HK-2 (cell line): Measurements from ENCODE around the gene PRDM16.

Experiments
- DNase-seq: peaks from one replicate; pipeline ENCODE4 v3.0.0-alpha.2; 2018; ENCODE audit not compliant: unreplicated experiment

The PRDM16 gene

GRCh38 chr1:3450202-3450863 lies 381.3 kb downstream of the PRDM16 start:
- no peak for DNase-seq

GRCh38 chr1:3450983-3451382 lies 382.0 kb downstream of the PRDM16 start:
- DNase-seq, result no peak

GRCh38 chr1:3451994-3452865 lies 383.2 kb downstream of the PRDM16 start:
- no peak for DNase-seq

GRCh38 chr1:3452866-3453175 lies 383.8 kb downstream of the PRDM16 start:
- DNase-seq, result no peak

- DNase-seq, result peak; percentile 89
Observed at GRCh38 chr1:3453203-3453761, 384.3 kb downstream of the PRDM16 start.

- peak; percentile 88 for DNase-seq
Observed at GRCh38 chr1:3453891-3454810, 385.1 kb downstream of the PRDM16 start, which contains the start of gene ARHGEF16. Gene ARHGEF16 (plus strand): TSS chr1:3454665. CDS start chr1:3463085, 8,420 bp downstream.

- DNase-seq, result peak; percentile 72
Observed at GRCh38 chr1:3454811-3455618, 386.0 kb downstream of the PRDM16 start.

DNA sequence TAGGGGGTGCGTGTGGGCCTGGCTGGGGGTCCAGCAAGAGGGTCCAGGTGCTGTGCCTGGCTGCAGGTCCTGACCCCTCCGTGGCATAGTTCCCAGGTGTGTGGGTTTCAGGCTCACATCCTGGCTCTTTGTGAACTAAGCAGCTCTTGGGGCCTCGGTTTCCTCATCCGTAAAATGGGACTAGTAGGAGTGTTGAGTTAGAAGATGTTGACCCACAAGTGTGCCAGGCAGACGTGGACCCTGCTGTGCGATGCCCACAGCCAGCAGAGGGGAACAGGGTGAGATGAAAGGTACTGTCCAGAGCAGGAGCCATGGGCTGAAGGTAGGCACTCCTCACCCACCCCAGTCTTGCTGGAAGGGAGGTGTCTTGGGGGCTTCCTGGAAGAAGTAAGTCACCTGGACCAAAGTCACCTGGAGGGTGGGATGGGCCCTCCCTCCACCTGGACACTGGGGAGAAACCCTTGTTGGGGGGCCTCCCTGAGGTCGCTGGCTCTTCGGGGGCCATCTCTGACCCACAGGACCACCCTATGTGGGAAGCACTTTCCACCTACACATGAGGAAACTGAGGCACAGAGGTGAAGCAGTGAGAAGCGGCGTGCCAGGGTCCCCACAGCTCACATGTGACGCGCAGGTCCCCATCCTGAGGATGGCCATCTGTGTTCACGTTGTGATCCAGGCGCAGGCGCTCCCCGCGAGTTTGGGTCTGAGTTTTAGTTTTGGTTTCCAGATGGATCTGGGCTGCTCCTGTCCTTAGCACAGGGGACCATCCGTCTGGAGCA lies 386.9 kb downstream of the PRDM16 start:
- no peak for DNase-seq

DNA sequence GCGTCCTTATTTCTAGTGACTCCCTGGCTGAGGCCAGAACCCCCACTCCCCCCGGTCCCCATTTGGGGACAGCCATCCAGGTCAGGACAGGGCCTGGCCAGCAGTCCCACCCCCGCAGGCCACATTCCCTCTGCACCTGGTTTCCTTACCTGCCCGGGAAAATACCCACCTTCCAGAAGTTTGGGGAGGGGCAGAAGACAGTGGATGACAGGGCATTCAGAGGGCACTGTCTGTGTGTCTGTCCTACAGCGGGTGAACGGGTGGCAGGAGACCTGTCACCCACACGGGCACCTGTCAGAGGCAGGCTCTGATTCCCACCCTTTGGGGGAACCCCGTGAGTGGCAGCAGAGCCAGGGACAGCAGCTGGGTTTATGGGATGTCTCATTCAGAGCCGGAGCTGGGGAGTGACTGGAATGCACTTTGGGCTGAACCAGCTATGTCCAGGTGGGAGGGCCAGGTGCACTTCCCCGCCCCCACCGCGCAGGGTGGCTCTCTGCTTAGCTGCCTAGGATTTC lies 387.5 kb downstream of the PRDM16 start:
- DNase-seq, result no peak

- DNase-seq, result no peak
Observed at GRCh38 chr1:3456964-3457909, 388.2 kb downstream of the PRDM16 start.

GRCh38 chr1:3457910-3458883 lies 389.2 kb downstream of the PRDM16 start:
- no peak for DNase-seq

- DNase-seq, result peak; percentile 69
Observed at GRCh38 chr1:3459051-3459908, 390.3 kb downstream of the PRDM16 start.

DNA sequence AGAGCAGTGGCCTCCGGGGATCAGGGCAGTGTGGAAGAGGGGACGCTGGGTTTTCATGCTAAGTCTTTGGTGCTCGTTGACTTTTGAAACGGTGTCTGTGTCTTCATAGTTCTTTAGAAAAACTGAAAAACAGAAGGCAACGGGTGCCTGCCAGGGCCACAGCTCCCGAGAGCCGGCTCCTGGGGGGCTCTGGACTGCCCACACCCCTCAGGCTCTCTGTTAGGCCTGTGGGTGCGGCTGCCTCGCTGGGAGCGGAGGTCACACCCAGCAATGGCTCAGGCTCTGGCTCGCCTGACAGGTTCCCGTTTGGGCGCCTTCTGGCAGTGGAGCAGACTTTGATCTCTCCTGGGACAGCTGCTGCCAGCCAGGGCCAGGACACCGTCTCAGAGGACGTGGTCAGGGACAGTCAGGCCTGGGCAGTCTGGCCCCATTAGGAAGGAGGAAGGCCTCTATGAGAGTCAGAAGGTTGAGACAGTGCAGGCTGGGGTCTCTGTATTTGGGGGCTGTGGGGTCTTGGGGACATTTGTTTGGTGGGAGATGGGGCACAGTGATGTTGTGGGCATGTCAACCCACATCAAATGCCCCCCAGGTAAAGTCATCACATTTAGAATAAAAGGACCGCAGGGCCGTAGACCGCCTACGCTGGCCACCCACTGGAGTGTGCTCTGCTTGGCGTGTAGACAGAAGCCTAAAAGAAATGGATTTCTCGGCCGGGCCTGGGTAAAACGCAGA lies 391.1 kb downstream of the PRDM16 start:
- no peak for DNase-seq

DNA sequence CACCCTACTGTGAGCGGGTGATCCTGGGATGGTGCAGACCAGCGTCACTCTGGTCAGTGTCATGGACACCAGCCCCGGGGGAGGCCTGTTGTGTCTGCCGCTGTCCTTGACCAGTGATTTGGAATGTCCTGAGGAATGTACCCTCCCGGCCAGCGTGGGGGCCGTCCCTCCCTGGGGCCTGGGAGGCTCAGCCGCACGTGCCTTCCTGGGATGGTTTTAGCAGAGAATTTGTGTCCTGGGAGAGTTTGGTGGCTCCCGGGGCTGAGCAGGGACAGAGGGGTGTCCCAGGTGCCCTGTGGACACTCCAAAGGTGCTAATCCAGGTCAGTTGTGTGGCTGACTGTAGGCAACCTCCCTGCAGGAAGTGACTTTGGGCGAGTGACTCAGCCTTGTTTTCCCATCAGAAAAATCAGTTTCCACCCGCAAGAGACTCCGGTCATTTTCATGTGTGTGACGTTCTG lies 391.7 kb downstream of the PRDM16 start:
- DNase-seq, result peak; percentile 67

DNA sequence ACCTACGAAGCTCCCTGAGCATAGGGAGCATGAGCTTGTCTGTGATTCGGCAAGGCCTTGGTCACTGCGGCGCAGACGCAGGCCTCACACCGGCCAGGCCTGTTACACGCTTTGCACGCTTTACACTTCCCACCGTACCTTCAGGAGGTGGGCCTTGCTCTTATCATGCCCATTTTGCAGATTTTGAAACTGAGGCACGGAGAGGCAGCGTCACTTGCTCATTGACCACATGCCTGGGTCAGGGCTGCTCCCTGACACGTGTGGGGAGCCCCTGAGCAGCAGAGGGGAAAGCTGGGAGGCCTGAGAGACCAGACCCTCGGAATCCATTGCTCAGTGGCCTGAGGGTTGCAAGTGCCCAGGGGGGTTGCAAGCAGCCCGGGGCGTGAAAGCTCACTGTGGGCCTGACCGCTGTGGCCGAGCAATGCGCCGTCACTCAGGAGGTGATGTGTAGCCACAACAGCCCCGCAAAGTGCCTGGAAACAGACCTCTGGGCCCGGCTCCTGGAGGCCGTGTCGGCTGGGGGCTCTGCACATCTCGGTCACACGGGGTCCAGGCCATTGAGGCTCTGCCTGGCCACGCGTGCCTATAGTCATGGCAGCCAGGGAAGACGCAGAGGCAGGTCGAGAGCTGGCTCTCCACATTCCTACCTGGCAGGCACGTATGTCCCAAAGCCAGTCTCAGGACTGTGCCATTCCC lies 392.4 kb downstream of the PRDM16 start:
- DNase-seq, result no peak
